Transverse colon (tissue), 4 donors: ENCODE measurements around the gene EIF3F.

ENCODE experiments used
- EP300 ChIP-seq: sonication (generic); formaldehyde crosslinking; IDR thresholded peaks from one replicate; pipeline ENCODE4 v1.6.1; 2017; ENCODE audit warnings: antibody characterized with exemption, low read depth
- POLR2A ChIP-seq: fragments of 450-650 bp; IDR thresholded peaks from one replicate; pipeline ENCODE4 v1.6.1; 2016; ENCODE audit warnings: antibody characterized with exemption, mild to moderate bottlenecking, moderate library complexity
- POLR2AphosphoS5 ChIP-seq, 3 donors: sonication (generic); formaldehyde crosslinking; IDR thresholded peaks; one replicate each; pipeline ENCODE4 v1.6.1; 2016; ENCODE audit warnings: antibody characterized with exemption in 3 of 3
- TF ChIP-seq, protein P1 (sequence below), 5 experiments: fragments of 200-600 bp in 3 of 5; fragments of 450-650 bp in 2 of 5; sonication (generic) in 3 of 5; IDR thresholded peaks; 1 replicate in 2 of 5; 2 replicates in 3 of 5; pipeline ENCODE4 v1.5.1; 2016 to 2017; ENCODE audit warnings: antibody characterized with exemption in 5 of 5, inconsistent platforms in 3 of 5, mild to moderate bottlenecking in 2 of 5, moderate library complexity in 1 of 5

DNA sequence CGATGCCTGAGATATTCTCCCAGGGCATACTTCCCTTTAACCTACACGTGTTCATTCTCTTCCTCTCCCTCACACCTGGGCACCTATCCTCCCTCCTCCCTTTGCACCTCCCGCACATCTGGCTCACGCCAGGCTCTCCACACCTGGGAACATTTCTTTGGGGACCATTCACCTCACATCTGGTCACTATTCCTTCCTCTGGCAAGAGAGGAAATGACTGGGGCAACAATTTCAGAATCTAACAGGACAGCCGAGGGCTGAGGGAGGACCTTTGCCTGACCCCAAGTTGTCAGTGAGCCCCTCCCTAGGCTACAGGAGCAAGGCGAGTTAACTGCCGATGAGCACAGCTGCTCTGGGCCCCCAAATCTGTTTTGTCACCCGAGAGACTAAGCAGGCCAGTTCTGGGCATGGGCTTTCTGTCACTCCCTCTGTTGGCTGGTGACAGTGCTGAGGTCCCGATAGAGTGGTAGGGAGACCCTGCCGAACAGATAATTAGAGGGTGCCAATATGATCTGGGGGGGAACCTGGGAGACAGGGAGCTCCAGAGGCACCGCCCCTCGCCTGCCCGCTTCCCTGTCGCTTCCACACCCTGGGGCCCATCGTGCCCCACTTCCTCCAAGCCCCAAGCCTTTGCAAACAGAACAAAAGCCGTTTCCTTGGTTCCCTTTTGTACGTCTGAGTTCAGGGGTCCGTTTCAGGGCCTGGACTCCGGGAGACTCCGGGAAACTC is 45.6 kb downstream of the EIF3F start:
- TF ChIP-seq, protein P1, sequence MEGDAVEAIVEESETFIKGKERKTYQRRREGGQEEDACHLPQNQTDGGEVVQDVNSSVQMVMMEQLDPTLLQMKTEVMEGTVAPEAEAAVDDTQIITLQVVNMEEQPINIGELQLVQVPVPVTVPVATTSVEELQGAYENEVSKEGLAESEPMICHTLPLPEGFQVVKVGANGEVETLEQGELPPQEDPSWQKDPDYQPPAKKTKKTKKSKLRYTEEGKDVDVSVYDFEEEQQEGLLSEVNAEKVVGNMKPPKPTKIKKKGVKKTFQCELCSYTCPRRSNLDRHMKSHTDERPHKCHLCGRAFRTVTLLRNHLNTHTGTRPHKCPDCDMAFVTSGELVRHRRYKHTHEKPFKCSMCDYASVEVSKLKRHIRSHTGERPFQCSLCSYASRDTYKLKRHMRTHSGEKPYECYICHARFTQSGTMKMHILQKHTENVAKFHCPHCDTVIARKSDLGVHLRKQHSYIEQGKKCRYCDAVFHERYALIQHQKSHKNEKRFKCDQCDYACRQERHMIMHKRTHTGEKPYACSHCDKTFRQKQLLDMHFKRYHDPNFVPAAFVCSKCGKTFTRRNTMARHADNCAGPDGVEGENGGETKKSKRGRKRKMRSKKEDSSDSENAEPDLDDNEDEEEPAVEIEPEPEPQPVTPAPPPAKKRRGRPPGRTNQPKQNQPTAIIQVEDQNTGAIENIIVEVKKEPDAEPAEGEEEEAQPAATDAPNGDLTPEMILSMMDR (IDR thresholded peaks at IDR 0.05), result no peak
- TF ChIP-seq EP300 (no peak), POLR2A (no peak), POLR2AphosphoS5 (IDR thresholded peaks at IDR 0.05) (no peak)
